ENCODE data around the gene ATP2B3. TPM values are rescaled to one million over a fixed set of nuclear protein-coding genes. Genes with fewer than 3 reads are reported as not detected.
A peak's percentile ranks its signal among the peaks of the same experiment; 100 is the strongest.

The ATP2B3 gene
- total and polyA plus RNA-seq, 10 of the 15 experiments (the other 5 are each of a cell fraction or from before 2014, with no cell fraction given) = 0.01 TPM; not detected in 9

DNA sequence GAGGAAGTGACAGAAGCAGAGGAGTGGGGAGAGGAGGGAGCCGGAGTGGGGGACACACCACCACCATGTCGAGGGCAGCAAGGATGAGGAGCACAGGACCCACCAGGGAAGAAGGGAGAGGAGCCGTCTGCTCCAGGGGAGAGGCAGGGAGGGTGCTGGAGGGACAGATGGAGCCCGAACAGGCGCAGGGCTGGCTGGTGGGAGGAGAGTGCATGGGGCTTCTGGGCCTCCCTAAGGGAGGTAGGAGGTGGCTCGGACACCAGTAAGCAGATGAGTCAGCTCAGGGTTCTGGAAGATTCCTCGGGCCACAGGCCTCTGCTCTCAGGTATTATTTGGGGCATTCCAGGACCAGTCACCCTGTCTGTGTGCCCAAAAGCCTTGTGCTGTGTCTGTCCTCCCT, 29.8 kb downstream of the ATP2B3 start:
- DNase-seq (ENCODE audit: low read depth, low spot score) (no peak), ATAC-seq (peak; percentile 37), FAIRE-seq (no peak)
- H3K4me1 ChIP-seq (ENCODE audit: control insufficient read depth, insufficient read depth, low read length) = no peaks in the 10 kb centered on the region
- H3K9me3 ChIP-seq (replicated peaks; ENCODE audit: control insufficient read depth, insufficient read depth, low read length) = no peaks in the 10 kb centered on the region
- TF ChIP-seq JUNB (IDR thresholded peaks at IDR 0.05) = no peak
- TF ChIP-seq CBX5 (IDR thresholded peaks at IDR 0.05; ENCODE audit: low read depth) = no peak
- no peak for TF ChIP-seq SMARCA5 (IDR thresholded peaks at IDR 0.05)
- TF ChIP-seq PAX8 (IDR thresholded peaks at IDR 0.05) = no peak
- TF ChIP-seq IRF4 (IDR thresholded peaks at IDR 0.05; ENCODE audit: low read depth, low read length) = no peak
- no peak for TF ChIP-seq MTA3 (IDR thresholded peaks at IDR 0.05; ENCODE audit: borderline replicate concordance, low read length)
- no peak for TF ChIP-seq ZBTB40 (IDR thresholded peaks at IDR 0.05; ENCODE audit: borderline replicate concordance)
- TF ChIP-seq FOXK2 (IDR thresholded peaks at IDR 0.05) = no peak
- TF ChIP-seq RB1 (IDR thresholded peaks at IDR 0.05; ENCODE audit: borderline replicate concordance) = no peak
- no peak for TF ChIP-seq EP300 (IDR thresholded peaks at IDR 0.05; ENCODE audit: borderline replicate concordance in 1 of 2, control insufficient read depth in 1 of 2, low read depth in 2 of 2, low read length in 2 of 2)
- in situ Hi-C loops (cut with MboI) (no loop called here), intact Hi-C loops (cut with micrococcal nuclease; ENCODE audit: unreplicated experiment) (no loop called here)
- RAD21 ChIA-PET (ENCODE audit: unreplicated experiment) = no interaction called here
- CTCF ChIA-PET = no interaction called here
- BruUV-seq (replicated peaks) = no TSS peak
- H3K9ac ChIP-seq (ENCODE audit: control insufficient read depth, insufficient read depth, low read length) = no peak overlapping the region
- no peak overlapping the region for H2AFZ ChIP-seq (ENCODE audit: control insufficient read depth, low read depth, low read length)
- H3K79me2 ChIP-seq (ENCODE audit: control insufficient read depth, insufficient read depth, low read length) = no peaks in the 10 kb centered on the region
- no peak overlapping the region for H3K4me2 ChIP-seq (ENCODE audit: control insufficient read depth, insufficient read depth)
- H3K27ac ChIP-seq (ENCODE audit: control insufficient read depth, insufficient read depth) = no peak overlapping the region
- H4K20me1 ChIP-seq (ENCODE audit: control insufficient read depth, insufficient read depth) = no peaks in the 10 kb centered on the region
- 1% methylated on average over 6 of the region's 7 CpGs for WGBS (ENCODE audit: insufficient coverage, insufficient replicate concordance, low lambda C conversion rate, missing lambda C conversion rate)
- POLR2A ChIA-PET = no interaction called here
- no peak overlapping the region for H3K4me3 ChIP-seq
- H3K27me3 ChIP-seq (replicated peaks in 1 of 2; ENCODE audit: control insufficient read depth in 2 of 2, insufficient read depth in 2 of 2, low read length in 1 of 2) = no peaks in the 10 kb centered on the region
- SMC1A ChIA-PET (ENCODE audit: uncharacterized antibody, unreplicated experiment) = interaction anchor here (1.0 kb wide), 1 partner anchor 8 kb away, joined by 3 read pairs; no protein-coding TSS in a partner anchor
- no peaks in the 10 kb centered on the region for H3K36me3 ChIP-seq (ENCODE audit: control insufficient read depth in 2 of 2, insufficient read depth in 2 of 2, low read length in 1 of 2)

Measured in GM12878 (cell line).